GM21737 (cell line): Measurements from ENCODE around the gene SETBP1.
"Not testable (repeated sequence)": the region's sequence is repeated elsewhere in the genome, so short reads cannot be mapped to it uniquely, and the experiment has no call there.

Experiments
- ATAC-seq: cut with Tn5 transposase; IDR thresholded peaks from one replicate; pipeline ENCODE4 v1.9.1; 2021; ENCODE audit warnings: mild to moderate bottlenecking, moderate library complexity; ENCODE audit not compliant: unreplicated experiment

SETBP1 gene

DNA sequence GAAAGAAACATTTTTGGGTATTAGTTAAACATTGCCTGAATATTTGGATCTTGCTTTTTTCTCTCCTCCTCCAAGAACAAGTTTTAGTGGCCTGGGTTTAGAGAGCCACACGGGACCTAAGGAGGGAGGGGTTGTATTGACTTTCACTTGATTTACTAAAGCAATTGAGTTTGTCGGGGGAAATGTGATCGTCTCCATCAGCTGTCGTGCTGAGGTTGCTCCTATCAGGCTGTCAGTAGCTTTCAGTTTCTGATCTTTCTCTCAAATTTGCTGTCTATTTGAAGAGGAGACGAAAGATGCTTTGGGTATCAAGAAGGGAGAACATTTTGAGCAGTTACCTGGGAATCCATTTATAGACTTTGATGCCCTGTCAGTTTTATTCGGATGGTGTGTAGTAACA lies 106.0 kb downstream of the SETBP1 start:
- peak; percentile 80 for ATAC-seq

DNA sequence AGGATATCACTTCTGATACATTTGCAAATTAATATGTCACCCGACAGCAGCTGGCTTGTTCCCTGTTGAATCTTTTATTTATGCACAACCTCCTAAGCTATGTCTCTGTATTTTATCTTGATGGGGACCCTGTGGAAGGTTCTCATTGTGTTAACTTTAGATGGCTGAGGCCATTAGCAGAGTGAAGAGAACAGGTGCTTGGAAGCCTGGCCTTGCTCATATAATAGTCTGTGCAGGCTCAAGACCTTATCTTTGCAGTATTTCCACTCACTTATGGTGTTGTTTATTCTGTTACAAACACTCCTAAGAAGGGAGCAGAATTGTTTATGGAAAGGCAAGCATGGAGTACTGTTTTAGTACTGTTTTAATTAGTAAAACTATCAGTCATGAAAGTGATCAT lies 107.6 kb downstream of the SETBP1 start:
- ATAC-seq, result no peak

DNA sequence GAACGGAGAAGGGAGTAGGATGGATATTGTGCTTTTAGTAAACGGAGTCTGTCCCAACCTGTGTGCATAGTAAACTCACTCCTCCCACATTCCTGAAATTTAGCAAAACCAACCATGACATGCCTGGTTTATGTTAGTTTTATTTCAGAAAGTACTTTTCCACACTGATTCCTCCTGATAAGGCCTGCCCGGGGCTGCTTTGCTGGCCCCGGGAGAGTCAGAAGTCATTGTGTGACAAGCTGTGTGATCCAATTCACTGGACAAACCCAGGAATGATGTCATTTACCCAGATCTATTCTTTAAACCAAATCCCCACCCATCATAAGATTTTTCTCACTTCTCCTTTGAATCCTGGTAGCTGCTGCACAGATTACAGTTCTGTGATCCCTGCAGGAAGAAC lies 109.0 kb downstream of the SETBP1 start:
- no peak for ATAC-seq

DNA sequence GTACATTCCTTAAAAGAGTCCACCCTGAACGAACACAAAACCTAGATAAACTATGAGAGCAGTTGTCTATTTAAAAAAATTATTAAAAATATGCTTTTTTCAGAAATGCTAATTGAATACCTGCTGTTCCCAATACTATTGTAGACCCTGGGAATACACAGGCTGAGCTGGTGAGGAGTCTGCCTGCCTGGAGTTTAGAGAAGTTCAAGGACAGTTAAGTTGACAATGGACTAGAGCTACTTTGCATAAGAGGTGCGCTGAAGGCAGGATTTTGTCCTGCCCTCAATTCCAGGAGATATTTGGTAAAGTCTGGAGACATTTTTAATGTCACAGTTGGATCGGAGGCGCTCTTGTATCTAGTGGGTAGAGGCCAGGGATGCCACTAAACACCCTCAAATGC lies 110.2 kb downstream of the SETBP1 start:
- no peak for ATAC-seq

DNA sequence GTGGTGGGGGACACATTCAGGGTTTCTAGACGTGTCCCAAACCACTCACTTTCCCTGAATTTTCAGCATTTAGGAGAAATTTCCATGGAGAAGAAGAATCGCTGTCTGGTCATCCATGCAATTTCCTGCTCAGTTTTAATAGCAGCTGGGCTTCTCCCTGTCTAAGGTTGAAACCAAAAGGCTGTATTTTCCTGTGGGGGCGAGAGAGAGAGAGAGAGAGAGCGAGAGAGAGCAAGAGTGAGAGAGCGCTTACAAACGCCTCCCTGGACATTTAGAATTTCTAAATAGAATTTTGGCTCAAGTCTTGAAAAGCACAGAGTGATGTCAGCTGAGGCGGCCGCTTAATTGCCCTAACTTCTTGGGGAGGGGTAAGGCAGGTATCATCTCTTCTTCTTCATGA lies 110.8 kb downstream of the SETBP1 start:
- no peak for ATAC-seq

DNA sequence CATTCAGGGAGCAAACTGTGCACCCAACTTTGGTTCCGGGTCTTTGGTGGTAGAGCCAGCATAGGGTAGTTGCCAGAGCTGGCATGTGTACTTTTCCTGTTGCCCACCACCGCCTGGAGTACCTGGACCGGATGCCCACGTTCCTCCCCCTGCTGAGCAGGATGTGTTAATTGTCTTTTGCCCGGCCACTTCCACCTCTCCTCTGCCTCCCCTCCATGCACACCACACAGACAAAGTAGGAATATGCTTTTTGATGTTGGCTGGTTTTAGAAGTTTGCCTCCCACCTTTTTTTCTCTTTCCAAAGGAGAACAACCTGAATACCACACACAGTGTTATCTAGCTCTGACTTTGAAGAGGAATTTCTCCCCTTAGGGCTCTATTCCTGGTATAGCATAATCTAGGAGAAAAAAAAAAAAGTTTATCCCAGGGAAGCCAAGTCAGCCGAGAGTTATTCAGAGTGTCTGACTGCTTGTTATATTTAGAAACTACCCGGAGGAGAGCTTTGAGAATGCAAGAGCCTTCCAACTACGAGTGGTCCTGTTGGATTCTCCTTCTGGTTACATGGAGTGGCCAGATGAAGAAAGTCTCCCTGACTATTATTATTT lies 111.9 kb downstream of the SETBP1 start:
- no peak for ATAC-seq

DNA sequence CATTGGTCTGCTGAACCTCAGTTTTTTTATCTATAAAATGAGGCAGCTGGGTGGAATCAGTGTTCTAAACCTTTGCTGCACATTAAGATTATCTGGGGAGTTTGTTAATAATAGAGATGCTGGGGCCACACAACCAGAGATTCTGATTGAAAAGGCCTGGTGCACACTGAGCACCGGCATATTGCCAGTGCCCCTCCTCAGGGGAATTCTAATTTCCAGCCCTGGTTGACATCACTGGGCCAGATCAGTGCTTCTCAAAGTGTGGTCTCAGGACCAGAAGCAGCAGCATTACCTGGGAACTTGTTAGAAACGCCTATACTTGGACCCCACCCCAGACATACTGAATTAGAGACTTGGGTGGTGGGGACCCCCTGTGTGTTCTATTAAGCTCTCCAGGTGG lies 112.5 kb downstream of the SETBP1 start:
- ATAC-seq, result no peak

DNA sequence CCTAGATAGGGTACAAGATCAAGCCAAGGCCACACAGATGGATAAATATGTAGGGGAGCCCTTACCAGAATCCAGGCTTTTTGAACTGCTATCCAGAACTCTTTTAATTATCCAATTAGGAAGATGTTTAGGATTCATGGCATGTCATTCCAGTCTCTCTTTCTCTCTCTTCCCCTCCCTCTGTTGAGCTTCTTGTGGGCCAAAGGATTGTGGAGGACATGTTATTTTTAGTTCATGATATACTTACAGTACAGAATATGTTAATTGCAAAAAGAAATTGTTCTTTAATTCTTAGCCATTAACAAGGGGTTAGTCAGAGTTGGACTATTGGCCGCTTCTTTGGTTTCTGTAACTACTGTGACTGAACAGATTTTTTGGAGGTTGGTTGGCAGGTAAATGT lies 113.0 kb downstream of the SETBP1 start:
- no peak for ATAC-seq

DNA sequence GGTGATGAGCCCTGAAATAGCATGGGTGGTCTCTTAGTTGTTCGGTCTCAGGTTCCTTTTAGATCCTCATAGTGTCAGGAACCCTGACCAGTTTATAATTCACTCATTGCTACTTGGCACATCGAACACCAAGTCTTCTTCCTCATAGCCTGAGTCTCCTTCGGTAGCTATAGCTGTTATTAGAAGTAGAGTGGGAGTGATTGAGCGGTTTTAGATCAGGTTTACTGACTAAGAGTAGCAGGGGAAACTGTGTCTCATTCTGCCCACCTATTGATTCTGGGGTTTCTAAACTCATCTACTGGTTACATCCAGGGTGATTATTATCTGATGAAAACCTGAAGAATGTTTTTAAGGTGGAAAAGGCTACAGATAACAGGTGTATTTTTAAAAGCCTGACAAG lies 114.6 kb downstream of the SETBP1 start:
- no peak for ATAC-seq

DNA sequence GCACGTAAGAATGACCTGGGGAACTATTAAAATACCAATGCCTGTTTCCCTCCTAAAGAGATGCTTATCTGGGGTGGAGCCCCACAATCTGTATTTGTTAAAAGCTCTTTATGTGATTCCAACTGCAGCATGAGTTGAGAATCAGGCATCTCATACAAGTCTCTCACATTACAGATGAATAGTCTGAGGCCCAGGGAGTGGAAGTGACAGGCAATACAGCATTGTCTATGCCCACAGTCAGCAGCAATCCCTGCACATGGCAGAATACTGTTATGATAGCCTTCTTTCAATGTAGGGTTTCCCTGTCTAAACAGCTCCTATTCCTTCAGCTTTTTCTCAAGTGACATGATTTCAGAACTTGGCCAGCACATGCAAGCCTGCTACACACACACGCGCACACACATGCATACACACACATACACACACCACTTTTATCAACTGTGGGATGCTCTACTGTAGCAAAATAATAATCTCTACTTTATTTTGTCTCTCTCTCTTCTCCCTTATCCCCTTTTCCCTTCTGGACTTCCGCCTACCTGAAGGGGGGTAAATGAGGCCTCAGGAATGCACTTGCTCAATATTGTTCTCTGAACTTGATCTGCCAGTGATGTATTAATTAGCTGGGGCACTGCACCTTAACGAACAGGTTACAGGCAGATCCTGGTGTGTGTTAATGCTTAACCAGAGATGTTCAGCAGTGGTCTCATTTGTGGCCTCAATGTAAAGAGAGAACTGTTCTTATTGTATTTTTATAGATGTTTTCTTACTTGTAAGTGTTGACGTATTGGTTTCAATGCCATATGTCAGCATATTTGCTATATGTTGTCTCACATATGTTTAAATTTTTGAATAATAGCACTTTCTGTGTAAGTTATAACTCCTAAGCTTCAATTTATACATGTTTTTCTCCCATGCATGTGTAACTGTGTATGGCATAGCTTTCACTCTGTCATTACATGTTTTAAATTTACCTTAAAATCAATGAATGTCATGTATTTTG lies 116.0 kb downstream of the SETBP1 start:
- no peak for ATAC-seq

DNA sequence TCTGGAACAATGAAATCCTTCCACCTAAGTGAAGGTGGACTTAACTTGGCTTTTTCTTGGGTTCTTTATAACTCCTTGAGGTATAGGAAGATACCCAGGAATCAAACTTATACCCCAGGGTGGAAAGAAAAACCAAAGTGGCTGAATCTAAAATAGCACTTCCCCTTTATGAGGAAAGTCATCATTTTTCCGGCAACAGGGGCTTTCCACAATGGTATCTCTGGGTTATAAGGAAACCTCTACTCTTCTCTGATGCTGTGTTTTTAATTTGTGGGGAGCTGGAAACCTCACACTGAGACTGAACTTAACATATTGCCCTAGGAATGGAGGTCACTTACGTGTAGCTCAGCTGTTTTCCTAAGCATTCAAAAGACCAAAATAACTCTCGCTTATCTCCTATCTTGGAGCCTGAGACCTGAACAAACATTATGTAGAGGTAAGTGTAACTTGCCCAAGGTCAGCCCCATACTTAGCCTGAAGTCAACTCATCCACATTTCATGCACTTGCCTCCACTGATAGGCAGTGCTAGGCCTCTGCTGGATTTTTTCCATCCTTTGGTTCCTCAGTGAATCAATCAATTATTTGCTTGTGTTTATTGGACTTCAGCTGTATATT lies 117.9 kb downstream of the SETBP1 start:
- ATAC-seq, result no peak

DNA sequence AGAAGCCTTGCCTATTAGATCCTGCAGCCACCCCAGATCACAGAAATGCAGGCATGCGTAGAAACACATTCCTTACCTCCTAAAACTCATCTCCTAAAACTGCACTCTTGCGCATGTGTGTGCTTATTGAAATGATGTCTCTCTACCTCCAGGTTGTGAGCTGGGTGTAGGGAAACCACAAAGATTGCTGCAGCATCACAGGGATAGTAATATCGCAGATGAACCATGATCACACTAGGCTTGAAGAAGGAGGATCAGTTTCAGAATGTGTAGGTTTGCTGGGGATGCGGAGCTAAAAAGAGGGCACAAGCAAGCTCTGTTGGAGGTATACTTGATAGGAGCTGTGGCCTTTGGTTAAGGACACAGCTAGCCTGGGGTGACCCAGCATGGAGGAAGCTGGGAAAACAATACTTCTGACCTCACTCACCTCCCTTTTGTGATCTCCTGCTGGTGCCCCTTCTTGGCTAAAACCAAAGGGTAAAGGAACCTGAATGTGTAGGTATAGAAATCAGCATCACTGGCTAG lies 118.8 kb downstream of the SETBP1 start:
- ATAC-seq, result peak; percentile 32

DNA sequence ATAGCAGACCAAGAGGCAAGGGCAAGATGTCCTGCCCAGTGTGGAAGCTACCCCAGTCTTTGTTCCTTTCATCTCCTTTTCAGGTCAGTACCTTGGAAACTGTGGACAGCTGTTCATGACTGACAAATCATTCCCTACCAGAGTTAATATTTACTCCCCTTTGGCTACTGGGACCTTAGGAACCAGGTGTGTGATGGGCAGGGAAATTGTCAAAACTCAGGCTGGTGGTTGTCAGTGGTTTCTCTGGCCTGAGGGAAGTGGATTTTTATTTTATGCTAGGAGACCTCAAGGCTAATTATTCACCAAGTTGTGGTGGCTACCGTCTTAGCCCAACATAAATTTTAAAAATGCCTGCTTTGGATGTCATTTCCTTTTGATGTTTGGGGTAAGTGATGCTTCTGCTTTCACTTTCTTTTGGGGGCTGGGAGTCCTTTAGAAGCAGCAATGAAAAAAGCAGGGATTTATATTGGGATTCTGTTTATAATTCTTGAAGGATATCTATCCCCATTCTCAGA lies 119.3 kb downstream of the SETBP1 start:
- ATAC-seq, result peak; percentile 68

DNA sequence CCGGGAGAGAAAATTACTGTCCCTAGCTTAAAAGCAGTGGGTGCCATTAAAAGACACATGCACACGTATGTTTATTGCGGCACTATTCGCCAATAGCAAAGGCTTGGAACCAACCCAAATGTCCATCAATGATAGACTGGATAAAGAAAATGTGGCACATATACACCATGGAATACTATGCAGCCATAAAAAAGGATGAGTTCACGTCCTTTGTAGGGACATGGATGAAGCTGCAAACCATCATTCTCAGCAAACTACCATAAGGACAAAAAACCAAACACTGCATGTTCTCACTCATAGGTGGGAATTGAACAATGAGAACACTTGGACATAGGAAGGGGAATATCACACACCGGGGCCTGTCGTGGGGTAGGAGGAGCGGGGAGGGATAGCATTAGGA lies 120.1 kb downstream of the SETBP1 start:
- ATAC-seq, result not testable (repeated sequence)

DNA sequence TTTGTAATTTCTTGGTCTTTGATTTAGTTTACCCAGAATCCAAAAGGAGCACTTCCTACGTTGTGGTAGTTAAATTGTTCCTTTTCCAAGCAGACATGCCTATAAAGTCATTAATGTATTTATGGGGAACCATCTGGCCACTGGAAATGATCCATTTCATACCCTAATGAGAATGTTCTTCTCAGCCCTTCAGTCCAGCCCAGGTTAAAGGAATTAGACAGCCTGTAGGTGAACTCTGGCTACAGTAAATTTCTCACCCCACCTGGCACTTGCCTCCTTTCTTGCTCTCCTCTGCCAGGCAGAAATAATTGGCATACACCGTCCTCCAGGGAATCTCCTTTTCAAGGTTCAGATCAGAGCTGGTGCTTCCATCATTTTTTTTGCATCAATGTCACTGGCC lies 121.1 kb downstream of the SETBP1 start:
- ATAC-seq, result no peak

DNA sequence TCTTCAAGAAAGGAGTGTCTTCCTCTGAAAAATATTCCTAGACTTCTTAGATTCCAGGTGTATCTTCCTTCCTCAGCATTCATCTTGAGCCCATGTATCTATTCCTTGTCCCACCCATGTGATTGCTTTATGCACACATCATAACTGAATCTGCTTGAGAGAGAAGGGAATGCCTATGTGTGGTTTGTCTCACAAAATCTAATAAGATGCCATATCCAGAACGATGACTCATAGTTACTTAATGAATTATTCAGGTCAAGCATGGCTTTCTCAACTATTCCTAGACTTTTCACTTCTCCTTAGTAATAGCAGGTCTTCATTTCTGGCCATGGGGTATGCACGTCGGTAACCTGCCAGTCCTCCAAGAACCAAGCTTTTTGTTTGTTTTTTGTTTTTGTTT lies 121.8 kb downstream of the SETBP1 start:
- ATAC-seq, result no peak

DNA sequence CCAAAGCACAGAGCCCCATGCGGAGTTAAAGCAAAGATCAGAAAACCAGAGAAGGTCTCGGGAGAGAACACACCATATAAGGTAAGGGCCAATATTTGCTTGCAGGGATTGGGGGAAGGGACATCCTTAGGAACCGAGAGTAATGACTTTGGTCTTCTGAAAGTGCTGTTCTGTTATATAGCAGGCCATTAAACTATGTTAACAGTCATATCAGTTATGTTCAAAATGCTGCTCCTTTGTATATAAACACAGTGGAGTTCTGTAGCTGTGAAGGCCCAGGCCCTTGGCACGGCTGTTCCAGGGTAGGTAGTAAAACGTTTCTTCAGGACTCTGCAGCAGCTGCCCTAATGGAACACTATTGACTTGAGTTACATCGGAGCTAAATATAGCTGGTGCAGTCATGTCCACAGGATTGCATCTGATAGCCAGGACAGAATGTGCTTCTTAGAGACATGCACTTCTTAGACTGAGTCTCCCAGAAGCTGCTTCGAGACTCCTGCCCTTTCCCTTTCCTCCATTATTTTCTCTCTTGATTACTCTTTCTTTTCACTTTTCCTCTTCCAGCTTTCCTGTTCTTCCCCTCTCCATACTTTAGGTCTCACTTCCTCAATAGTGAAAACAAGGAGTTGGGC lies 122.4 kb downstream of the SETBP1 start:
- ATAC-seq, result no peak

DNA sequence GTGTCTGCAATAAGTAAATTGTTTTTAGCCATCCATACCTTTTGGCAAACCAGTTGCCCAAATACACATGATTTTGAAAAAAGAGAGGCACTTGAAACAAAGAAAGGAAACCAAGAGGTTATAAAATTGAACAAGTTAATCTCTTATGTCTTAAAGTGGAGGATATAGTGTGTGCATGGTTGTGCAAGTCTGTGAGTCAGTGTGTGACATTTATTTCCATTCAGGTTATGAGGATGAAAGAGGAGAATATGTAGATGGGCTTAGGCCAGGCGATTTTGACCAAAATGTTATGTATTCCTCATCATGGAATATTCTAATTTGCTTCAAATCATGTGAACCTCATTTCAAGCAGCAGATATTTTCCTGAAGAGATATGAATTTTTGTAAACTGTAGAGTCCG lies 123.3 kb downstream of the SETBP1 start:
- ATAC-seq, result no peak

DNA sequence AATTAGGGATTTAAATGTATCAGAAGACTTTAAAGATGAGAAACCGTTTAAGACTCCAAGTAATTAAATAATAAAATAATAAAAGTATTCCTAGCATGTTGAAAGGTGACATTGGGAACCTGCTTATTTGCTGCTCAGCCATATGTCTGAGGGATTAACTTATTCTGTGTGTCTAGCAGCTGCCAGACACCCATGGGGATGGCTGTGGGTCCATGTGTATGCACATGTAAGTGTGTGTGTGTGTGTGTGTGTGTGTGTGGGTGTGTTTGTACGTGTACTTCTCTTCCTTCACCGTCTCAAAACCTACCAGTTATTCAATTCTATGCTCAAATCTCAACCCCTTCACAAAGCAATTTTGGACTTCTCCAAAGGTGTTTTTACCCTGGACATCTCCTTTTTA lies 124.5 kb downstream of the SETBP1 start:
- ATAC-seq, result no peak

DNA sequence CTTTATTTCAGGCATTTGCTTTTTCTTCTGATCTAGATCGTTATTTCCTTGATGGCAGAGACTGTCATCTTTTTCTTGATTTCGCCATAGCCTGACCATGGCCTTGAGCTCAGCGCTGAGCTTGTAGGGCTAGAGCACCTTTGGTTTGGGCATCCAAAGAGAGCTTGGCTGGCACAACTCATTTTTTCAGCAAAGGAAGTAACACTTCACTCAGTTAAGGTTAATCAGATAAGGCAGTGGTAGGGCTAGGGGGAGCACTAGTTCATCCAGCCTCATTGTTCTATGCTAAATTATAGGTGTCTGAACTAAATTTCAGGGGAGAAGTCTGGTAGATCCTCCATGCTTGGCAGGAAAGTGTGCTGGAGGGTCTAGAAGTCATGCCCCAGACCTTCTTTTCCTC lies 125.0 kb downstream of the SETBP1 start:
- no peak for ATAC-seq

DNA sequence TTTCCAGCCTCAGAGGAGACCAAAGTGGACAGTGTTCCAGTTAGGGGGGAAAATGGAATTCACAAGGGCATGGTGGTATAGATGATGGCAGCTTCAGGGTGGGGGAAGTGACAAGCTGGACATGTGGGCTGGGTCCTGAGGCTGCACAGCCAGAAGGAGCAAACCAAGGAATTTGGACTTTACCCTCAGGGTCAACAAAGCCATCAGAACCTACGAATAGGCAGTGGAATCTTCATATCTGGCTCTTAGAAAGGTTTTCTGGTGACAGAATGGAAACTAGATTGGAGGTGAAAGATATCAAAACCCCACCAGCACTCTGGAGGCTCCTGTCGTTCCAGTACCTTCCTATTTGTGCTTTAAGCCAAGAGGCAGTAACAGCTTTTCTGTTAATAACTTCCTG lies 127.1 kb downstream of the SETBP1 start:
- ATAC-seq, result no peak
